Thymus (tissue), 11 donors: Measurements from ENCODE around the gene TGM5. TPM values are rescaled to one million over a fixed set of nuclear protein-coding genes. Genes with fewer than 3 reads are reported as not detected.

ENCODE experiments used
- DNase-seq, 9 donors: peaks; one replicate each; pipeline ENCODE4 v3.0.0-alpha.2; 2013; ENCODE audit warnings: low spot score in 9 of 9, low read depth in 6 of 9, missing footprints in 1 of 9
- H3K27ac ChIP-seq, 2 donors: one replicate each; pipeline ENCODE4 v1.5.1; 2013; ENCODE audit warnings: control low read depth in 1 of 2, low read depth in 1 of 2, low read length in 1 of 2, mild to moderate bottlenecking in 1 of 2, moderate library complexity in 1 of 2
- H3K27me3 ChIP-seq, 2 donors: one replicate each; pipeline ENCODE4 v1.5.1; 2013; ENCODE audit warnings: low read length in 1 of 2; ENCODE audit not compliant: control insufficient read depth in 2 of 2, insufficient read depth in 1 of 2
- H3K36me3 ChIP-seq, 2 donors: one replicate each; pipeline ENCODE4 v1.5.1; 2013; ENCODE audit warnings: low read length in 1 of 2, mild to moderate bottlenecking in 1 of 2, moderate library complexity in 1 of 2; ENCODE audit not compliant: control insufficient read depth in 2 of 2, insufficient read depth in 2 of 2
- H3K4me1 ChIP-seq, 2 donors: one replicate each; pipeline ENCODE4 v1.5.1; 2013; ENCODE audit warnings: low read length in 2 of 2; ENCODE audit not compliant: control insufficient read depth in 2 of 2, insufficient read depth in 2 of 2
- H3K4me3 ChIP-seq, 2 donors: one replicate each; pipeline ENCODE4 v1.5.1; 2013; ENCODE audit warnings: low read length in 2 of 2, control low read depth in 1 of 2, mild to moderate bottlenecking in 1 of 2
- H3K9me3 ChIP-seq, 2 donors: one replicate each; pipeline ENCODE4 v1.5.1; 2013; ENCODE audit warnings: low read length in 1 of 2, mild to moderate bottlenecking in 1 of 2; ENCODE audit not compliant: control insufficient read depth in 2 of 2, insufficient read depth in 1 of 2
- whole genome bisulfite sequencing: extraction: QIAGEN DNeasy Blood & Tissue Kit; methylation state at CpG from one replicate; pipeline ENCODE4 v1.1.7; 2013; 5-methylcytosine and 5-hydroxymethylcytosine counted together
- polyA plus RNA-seq: library from polyadenylated mRNA; stranded (reverse); fragments of 200-250 nt; gene quantifications from one replicate; pipeline ENCODE4 v1.2.3, GENCODE V29; 2013
- total RNA-seq: library from RNA; stranded (reverse); fragments of 120-200 nt; gene quantifications from one replicate; pipeline ENCODE4 v1.2.4, GENCODE V29; 2013
- donor health status: healthy.

The TGM5 gene
- total and polyA plus RNA-seq, 2 donors = 0.19 to 1.2 TPM

DNA sequence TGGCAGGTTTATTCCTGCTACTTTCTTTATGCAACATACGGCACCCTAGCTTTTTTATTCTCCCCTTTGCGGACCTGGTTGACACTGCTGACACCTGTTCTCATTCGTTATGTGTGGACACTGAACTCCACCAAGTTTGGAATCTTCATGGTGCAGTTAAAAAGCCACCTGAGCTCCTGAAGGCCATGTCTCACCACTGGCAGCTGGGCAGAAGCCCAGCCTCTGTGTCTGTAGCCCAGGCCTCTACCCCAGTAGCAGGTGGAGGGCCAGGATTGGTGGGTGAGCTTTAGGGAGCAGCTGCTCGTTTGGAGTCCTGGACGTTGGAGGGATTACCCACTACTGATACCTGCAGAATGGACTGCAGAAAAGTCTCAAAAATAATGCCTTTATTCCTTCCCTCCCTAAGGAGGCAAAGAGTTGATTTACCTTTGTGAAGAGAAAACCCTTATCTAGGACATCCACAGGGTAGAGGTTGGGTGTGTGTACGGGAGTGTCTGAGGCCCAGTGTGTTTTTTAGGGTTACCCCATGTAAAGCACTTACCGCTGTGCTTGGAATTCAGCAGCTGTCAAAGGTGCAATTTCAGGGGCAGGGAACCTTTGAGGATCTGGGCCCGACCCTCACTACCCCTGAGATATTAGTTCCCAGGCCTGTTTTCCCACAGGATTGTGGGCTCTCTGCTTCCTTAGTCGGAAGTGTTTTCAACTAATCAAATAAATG is 82.2 kb downstream of the TGM5 start:
- DNase-seq = no peak
- peaks cover 3 to 5% of the 10 kb centered on the region in 2 donors for H3K36me3 ChIP-seq
- H3K4me3 ChIP-seq = peak overlapping the region; percentile 70 to 94
- 96% methylated on average over 9 of the region's 9 CpGs for WGBS
- peak overlapping the region; percentile 87 to 97 for H3K27ac ChIP-seq
- peaks cover 4 to 17% of the 10 kb centered on the region in 2 donors for H3K4me1 ChIP-seq
- H3K27me3 ChIP-seq = no peaks in the 10 kb centered on the region
- no peaks in the 10 kb centered on the region for H3K9me3 ChIP-seq

DNA sequence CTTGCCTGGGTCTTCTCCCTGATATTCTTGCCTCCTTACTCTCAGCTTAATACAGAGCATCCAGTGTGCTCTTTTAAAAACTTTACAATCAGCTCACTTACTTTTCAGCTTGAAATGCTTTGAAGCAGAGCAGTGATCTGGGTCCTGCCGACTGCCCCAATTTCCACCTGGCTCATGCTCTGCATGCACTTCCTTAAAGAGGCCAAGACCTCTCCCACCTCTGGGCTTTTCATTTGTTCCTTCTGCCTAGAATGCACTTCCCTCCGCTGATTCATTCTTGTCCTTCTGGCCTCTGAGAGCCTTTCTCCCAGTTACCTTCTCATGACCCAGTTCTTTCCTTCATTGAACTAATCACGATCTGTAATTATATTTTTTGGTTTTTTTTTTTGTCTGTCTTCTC is 83.5 kb downstream of the TGM5 start:
- Histone ChIP-seq H3K4me1 (peaks cover 4 to 17% of the 10 kb centered on the region in 2 donors), H3K4me3 (no peak overlapping the region), H3K36me3 (no peaks in the 10 kb centered on the region), H3K27me3 (no peaks in the 10 kb centered on the region), H3K9me3 (no peaks in the 10 kb centered on the region), H3K27ac (no peak overlapping the region)
- WGBS = 92% methylated on average over 3 of the region's 3 CpGs
- DNase-seq = no peak

Other genes starting within 250 kb of the TGM5 start
- gene UBR1, start 160.9 kb downstream of the TGM5 start, total RNA-seq = 23.0 TPM
- 10.2 TPM for gene UBR1, start 160.9 kb downstream of the TGM5 start, polyA plus RNA-seq
- gene TMEM62, start 133.3 kb downstream of the TGM5 start, total RNA-seq = 5.1 TPM
- 17.8 TPM for gene TMEM62, start 133.3 kb downstream of the TGM5 start, polyA plus RNA-seq
- gene CCNDBP1, start 81.5 kb downstream of the TGM5 start, total RNA-seq = 60.7 TPM
- gene CCNDBP1, start 81.5 kb downstream of the TGM5 start, polyA plus RNA-seq = 87.9 TPM
- 2.8 TPM for gene EPB42, start 45.9 kb downstream of the TGM5 start, total RNA-seq
- gene EPB42, start 45.9 kb downstream of the TGM5 start, polyA plus RNA-seq = 0.21 TPM
- 0.19 TPM for gene TGM7, start 35.3 kb upstream of the TGM5 start, total RNA-seq
- 0.30 TPM for gene TGM7, start 35.3 kb upstream of the TGM5 start, polyA plus RNA-seq
- gene LCMT2, start 63.6 kb upstream of the TGM5 start, total RNA-seq = 11.3 TPM
- 5.9 TPM for gene LCMT2, start 63.6 kb upstream of the TGM5 start, polyA plus RNA-seq
- 17.2 TPM for gene ZSCAN29, start 104.1 kb upstream of the TGM5 start, total RNA-seq
- 7.8 TPM for gene ZSCAN29, start 104.1 kb upstream of the TGM5 start, polyA plus RNA-seq
- gene TUBGCP4, start 104.2 kb upstream of the TGM5 start, total RNA-seq = 8.5 TPM
- gene TUBGCP4, start 104.2 kb upstream of the TGM5 start, polyA plus RNA-seq = 5.4 TPM
- gene TP53BP1, start 226.2 kb upstream of the TGM5 start, total RNA-seq = 29.8 TPM
- gene TP53BP1, start 226.2 kb upstream of the TGM5 start, polyA plus RNA-seq = 17.5 TPM